Measurements from ENCODE around the gene TUBGCP6. TPM values are rescaled to one million over a fixed set of nuclear protein-coding genes. Genes with fewer than 3 reads are reported as not detected.

Gene TUBGCP6
- total RNA-seq, 1 donor from 2014 or later = 26.3 TPM

DNA sequence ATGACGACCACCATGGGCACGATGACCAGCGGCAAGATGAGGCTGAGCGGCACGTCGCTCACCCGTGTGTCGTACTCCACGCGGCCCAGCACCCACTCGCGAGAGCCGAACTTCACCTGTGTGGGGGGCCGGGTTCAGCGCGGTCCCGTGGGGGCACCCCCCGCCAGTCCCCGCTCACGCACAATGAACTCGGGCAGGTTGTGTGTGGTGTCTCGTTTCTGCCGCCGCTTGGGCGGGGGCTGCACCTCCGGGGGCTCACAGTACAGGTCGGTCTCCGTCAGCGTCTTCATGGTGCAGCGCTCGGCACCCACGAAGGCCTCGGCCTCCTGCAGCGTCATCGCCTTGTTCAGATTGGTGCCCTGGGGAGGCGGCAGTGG lies 36.5 kb upstream of the TUBGCP6 start:
- no peaks in the 10 kb centered on the region for H3K27me3 ChIP-seq (ENCODE audit: insufficient read depth, low read length)
- Mint-ChIP-seq H3K4me3 (ENCODE audit: unreplicated experiment) (no peak overlapping the region), H3K36me3 (ENCODE audit: low read depth, unreplicated experiment) (peaks cover 2% of the 10 kb centered on the region), H3K4me1 (ENCODE audit: low read depth, unreplicated experiment) (peaks cover 2% of the 10 kb centered on the region), H3K27me3 (ENCODE audit: low read depth, unreplicated experiment) (no peaks in the 10 kb centered on the region), H3K9me3 (ENCODE audit: unreplicated experiment) (no peaks in the 10 kb centered on the region), H3K27ac (ENCODE audit: unreplicated experiment) (no peak overlapping the region)
- FAIRE-seq (no peak), DNase-seq (ENCODE audit: low read depth) (no peak)
- H3K27ac ChIP-seq (ENCODE audit: low read depth, low read length) = no peak overlapping the region
- no peak overlapping the region for H3K9ac ChIP-seq (ENCODE audit: low read length)
- no peaks in the 10 kb centered on the region for H3K9me3 ChIP-seq (ENCODE audit: insufficient read depth, low read depth, low read length)
- H4K20me1 ChIP-seq (ENCODE audit: insufficient read depth, low read length) = peaks cover 41% of the 10 kb centered on the region
- no peak for TF ChIP-seq CTCF (IDR thresholded peaks at IDR 0.05; ENCODE audit: insufficient read depth, low read depth, low read length)
- TF ChIP-seq EZH2 (IDR thresholded peaks at IDR 0.05; ENCODE audit: insufficient read depth, low read length) = no peak
- no peak overlapping the region for H3K4me2 ChIP-seq (ENCODE audit: low read length)
- H3K4me3 ChIP-seq (ENCODE audit: insufficient read depth, low read depth, low read length) = no peak overlapping the region
- H3K36me3 ChIP-seq (ENCODE audit: insufficient read depth, low read length) = peaks cover 12% of the 10 kb centered on the region
- H3K4me1 ChIP-seq (ENCODE audit: insufficient read depth, low read length) = peaks cover 14% of the 10 kb centered on the region
- peaks cover 17% of the 10 kb centered on the region for H3K79me2 ChIP-seq (ENCODE audit: insufficient read depth, low read length)
- no peak overlapping the region for H2AFZ ChIP-seq (ENCODE audit: low read depth, low read length)

DNA sequence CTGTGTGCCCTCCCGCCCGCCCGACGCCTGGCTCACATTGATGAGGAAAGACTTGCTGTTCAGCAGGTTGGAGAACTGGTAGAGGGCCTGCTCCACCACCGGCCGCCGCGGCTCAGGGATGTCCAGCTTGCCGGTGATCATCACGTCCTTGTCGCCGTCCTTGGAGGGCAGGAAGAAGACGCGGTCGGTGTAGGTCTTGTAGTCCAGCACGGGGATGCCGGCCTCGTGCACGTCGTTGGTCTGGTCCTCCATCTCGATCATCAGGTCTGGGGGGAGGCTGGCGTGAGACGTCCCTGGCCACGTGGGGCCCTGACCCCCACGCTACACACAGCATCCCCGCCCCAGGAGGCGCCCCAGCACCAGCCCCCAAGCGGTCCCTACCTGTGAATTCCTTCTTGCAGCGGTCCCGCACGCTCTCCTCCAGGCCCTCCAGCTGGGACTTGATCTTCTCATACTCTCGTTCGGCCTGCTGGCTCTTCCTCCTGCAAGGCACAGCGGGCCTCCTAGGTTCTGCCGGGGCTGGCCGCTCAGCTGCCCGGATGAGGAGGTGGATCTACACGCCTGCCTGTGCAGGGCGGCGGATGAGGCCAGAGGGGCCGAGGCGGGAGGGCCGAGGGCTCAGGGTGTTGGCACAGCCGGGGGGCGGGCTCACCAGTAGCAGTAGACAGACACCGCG lies 36.0 kb upstream of the TUBGCP6 start:
- peaks cover 12% of the 10 kb centered on the region for H3K79me2 ChIP-seq (ENCODE audit: insufficient read depth, low read length)
- Mint-ChIP-seq H3K36me3 (ENCODE audit: low read depth, unreplicated experiment) (peaks cover 2% of the 10 kb centered on the region), H3K27me3 (ENCODE audit: low read depth, unreplicated experiment) (no peaks in the 10 kb centered on the region), H3K9me3 (ENCODE audit: unreplicated experiment) (no peaks in the 10 kb centered on the region), H3K27ac (ENCODE audit: unreplicated experiment) (no peak overlapping the region), H3K4me1 (ENCODE audit: low read depth, unreplicated experiment) (peaks cover 2% of the 10 kb centered on the region), H3K4me3 (ENCODE audit: unreplicated experiment) (no peak overlapping the region)
- no peak overlapping the region for H3K9ac ChIP-seq (ENCODE audit: low read length)
- FAIRE-seq = no peak
- peaks cover 14% of the 10 kb centered on the region for H3K4me1 ChIP-seq (ENCODE audit: insufficient read depth, low read length)
- TF ChIP-seq EZH2 (IDR thresholded peaks at IDR 0.05; ENCODE audit: insufficient read depth, low read length) (no peak), CTCF (IDR thresholded peaks at IDR 0.05; ENCODE audit: insufficient read depth, low read depth, low read length) (no peak)
- H2AFZ ChIP-seq (ENCODE audit: low read depth, low read length) = no peak overlapping the region
- peaks cover 12% of the 10 kb centered on the region for H3K36me3 ChIP-seq (ENCODE audit: insufficient read depth, low read length)
- H3K4me2 ChIP-seq (ENCODE audit: low read length) = no peak overlapping the region
- no peaks in the 10 kb centered on the region for H3K27me3 ChIP-seq (ENCODE audit: insufficient read depth, low read length)
- no peaks in the 10 kb centered on the region for H3K9me3 ChIP-seq (ENCODE audit: insufficient read depth, low read depth, low read length)
- H4K20me1 ChIP-seq (ENCODE audit: insufficient read depth, low read length) = peaks cover 40% of the 10 kb centered on the region
- no peak overlapping the region for H3K4me3 ChIP-seq (ENCODE audit: insufficient read depth, low read depth, low read length)
- H3K27ac ChIP-seq (ENCODE audit: low read depth, low read length) = no peak overlapping the region
- DNase-seq (ENCODE audit: low read depth) = no peak

DNA sequence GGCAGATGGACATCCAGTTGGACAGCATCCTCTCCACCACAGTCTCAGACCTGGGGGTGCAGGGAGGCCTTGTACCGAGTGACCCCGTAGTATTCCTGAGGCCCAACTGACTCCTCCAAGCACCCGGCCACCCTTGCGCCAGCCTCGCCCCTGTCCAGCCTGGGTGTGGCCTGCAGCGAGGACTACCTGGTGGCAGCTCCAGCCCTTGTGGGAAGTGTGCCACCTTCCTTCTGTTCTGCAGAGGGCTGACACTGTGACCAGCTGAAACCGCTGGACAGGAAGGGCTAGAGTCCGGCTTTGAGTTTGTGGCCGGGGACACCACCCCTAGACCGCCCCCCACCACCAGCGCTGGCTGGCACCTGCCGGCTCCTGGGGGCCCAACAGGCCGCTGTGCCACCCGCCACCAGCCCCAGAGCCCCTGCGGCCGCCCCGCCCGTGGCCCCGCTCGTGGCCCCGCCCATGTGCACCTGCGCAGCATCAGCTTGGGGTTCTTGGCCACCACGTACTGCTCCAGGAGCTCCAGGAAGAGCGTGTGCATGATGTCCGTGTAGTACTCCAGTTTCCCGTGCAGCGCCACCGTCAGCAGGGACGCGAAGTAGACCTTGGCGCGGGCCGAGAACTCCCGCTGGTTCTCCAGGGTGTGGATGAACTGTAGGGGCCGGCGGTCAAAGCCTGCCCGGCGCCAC lies 35.3 kb upstream of the TUBGCP6 start:
- TF ChIP-seq CTCF (IDR thresholded peaks at IDR 0.05; ENCODE audit: insufficient read depth, low read depth, low read length) (no peak), EZH2 (IDR thresholded peaks at IDR 0.05; ENCODE audit: insufficient read depth, low read length) (no peak)
- Histone ChIP-seq H3K27me3 (ENCODE audit: insufficient read depth, low read length) (no peaks in the 10 kb centered on the region), H3K4me3 (ENCODE audit: insufficient read depth, low read depth, low read length) (no peak overlapping the region), H3K4me1 (ENCODE audit: insufficient read depth, low read length) (peaks cover 14% of the 10 kb centered on the region), H3K9me3 (ENCODE audit: insufficient read depth, low read depth, low read length) (no peaks in the 10 kb centered on the region), H2AFZ (ENCODE audit: low read depth, low read length) (no peak overlapping the region), H3K27ac (ENCODE audit: low read depth, low read length) (no peak overlapping the region), H3K36me3 (ENCODE audit: insufficient read depth, low read length) (peaks cover 14% of the 10 kb centered on the region), H3K4me2 (ENCODE audit: low read length) (no peak overlapping the region), H3K79me2 (ENCODE audit: insufficient read depth, low read length) (peaks cover 9% of the 10 kb centered on the region), H3K9ac (ENCODE audit: low read length) (no peak overlapping the region), H4K20me1 (ENCODE audit: insufficient read depth, low read length) (peaks cover 41% of the 10 kb centered on the region)
- Mint-ChIP-seq H3K27me3 (ENCODE audit: low read depth, unreplicated experiment) (no peaks in the 10 kb centered on the region), H3K4me1 (ENCODE audit: low read depth, unreplicated experiment) (peaks cover 2% of the 10 kb centered on the region), H3K4me3 (ENCODE audit: unreplicated experiment) (no peak overlapping the region), H3K9me3 (ENCODE audit: unreplicated experiment) (no peaks in the 10 kb centered on the region), H3K36me3 (ENCODE audit: low read depth, unreplicated experiment) (peaks cover 2% of the 10 kb centered on the region), H3K27ac (ENCODE audit: unreplicated experiment) (no peak overlapping the region)
- DNase-seq (ENCODE audit: low read depth) (no peak), FAIRE-seq (no peak)
